AG08395 (cell line): ENCODE measurements around the gene TIMM23B.
"Not testable (repeated sequence)": the region's sequence is repeated elsewhere in the genome, so short reads cannot be mapped to it uniquely, and the experiment has no call there.

Experiments
- DNase-seq: peaks from one replicate; pipeline ENCODE4 v3.0.0; 2012; ENCODE audit warnings: mixed read lengths, low spot score

TIMM23B gene, protein sequence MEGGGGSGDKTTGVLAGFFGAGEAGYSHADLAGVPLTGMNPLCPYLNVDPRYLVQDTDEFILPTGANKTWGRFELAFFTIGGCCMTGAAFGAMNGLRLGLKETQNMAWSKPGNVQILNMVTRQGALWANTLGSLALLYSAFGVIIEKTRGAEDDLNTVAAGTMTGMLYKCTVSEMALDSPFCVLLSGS

DNA sequence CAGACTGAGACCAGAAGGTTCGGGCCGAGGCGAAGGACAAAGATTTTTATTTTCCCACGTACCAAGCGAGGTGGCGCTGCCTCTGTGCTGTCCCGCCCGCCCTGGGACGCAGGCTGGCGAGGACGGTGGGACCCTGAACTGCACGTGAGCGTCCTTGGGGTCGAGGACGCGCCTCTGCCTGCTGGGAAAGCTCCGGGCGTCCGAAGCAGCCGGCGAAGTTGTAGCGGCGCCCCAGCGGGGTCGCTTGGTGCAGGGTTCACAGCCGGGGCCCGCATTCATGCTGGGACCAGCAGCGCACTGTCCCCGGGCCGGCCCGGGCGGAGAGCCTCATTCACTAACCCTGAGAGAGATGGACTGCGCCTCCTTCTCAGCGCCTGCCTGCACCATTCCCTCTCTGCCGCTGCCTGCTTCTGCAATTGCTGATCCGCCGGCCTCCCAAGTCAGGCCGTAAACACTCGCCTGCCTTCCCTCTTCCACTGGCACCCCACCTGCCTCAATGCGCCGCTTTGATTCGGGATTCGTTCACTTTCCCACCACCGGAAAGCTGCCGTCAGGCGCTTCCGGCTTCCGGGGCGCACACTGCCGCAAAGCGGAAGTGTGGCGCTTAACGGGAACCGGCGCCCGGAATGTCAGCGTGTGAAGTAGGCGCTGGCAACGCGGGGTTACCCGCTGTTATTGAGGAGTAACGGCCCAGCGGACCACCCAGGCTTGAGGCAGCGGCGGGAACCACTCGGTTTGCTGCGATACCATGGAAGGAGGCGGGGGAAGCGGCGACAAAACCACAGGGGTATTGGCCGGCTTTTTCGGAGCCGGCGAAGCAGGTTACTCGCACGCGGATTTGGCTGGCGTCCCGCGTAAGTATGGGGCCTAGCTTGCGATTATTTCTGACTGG lies at the start of gene TIMM23B, which contains the start of gene PARG:
TSS of gene TIMM23B (plus strand) at position 607 of the 892 bp plus-strand sequence. CDS start at position 749, 142 bp downstream.
TSS of gene PARG (minus strand) at position 581 of the 892 bp plus-strand sequence. CDS start at position 279, 302 bp downstream.
- peak; percentile 53 for DNase-seq

DNA sequence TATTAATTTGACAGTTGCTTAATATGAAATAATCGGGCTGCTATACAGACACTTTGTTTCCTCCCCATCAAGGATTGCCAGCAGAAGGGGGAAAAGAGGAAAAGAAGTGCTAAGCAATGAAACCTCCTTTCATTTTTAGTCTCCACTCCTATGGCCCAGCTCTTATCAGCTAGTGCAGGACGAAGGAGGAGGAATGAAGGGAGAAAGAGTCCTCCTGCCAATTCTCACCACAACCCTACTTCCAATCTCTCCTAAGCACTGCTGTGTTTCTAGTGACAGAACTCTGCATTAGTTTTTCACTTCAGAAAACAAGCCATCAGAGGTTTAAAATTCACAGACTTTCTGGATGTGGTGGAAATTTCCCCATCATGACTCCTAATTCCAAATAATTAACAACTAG lies 41.9 kb upstream of the TIMM23B start:
- DNase-seq: not testable (repeated sequence)

DNA sequence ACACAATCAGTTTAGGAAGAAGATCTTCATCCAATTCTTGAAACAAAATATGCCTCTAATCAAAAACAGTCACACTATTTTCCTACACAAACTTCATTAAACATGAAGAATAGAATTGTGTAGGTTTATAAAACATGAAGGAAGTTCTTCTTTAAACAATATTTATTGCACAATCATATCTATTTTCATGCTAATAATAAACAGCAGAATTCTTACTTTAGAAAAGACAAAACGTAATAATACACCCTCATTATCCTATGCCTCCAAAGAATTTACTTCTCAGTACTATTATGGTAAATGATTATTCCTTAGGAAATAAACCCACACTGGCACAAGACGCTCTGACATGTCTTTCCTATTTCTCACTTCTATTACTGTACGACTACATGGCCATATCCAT lies 41.4 kb upstream of the TIMM23B start:
- not testable (repeated sequence) for DNase-seq

DNA sequence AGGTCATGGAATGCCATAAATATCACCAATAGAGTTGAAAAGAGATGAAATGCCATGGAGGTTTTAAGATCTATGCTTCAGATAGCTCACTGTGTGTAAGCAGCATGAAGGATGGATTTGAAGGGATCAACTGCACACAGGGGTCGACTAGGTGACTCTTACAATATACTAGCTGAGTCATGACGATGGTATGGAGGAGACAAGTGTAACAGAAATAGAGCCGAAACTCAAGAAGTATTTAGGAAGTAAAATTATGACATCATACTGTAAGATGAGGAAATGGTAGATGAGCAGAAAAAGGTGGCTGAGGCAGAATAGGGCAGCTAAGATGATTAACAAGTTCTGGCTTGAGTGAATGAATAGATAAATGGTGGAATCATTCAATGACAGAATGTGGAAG lies 38.0 kb upstream of the TIMM23B start:
- DNase-seq: not testable (repeated sequence)

DNA sequence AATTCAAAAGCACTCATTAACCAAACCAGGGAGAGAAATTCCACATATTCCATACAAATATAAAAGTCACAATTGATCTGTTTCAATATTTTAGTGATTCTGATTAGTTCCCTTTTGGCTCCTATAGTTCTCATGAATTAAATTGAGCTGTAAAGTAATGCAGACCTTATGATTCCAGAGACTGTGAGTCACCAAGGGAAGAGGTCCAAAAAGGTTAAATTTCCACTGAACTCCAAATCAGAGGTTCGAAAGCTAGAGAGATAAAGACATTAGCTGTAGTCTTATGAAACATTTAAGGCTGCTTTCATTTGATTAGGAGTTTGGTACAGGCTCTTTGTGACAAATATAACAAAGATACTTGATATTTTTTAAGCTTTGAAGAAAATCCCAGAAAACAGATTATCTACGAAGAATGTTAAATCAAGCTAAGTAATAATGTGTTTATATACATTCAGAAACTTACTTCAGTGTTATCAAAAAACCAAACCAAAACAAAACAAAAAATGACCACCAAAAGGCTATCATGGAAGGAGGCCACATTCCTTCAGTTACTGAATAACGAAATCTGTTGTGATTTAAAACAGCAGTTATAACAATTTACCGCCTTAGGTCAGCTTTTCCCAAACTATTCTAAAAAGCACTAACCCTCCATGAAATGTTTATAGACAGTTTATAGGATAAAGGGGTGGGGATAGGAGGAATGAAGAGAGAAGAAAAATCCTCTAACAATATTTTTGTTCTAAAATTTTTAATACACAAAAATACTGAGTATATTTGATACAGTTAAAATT lies 33.4 kb upstream of the TIMM23B start:
- not testable (repeated sequence) for DNase-seq

DNA sequence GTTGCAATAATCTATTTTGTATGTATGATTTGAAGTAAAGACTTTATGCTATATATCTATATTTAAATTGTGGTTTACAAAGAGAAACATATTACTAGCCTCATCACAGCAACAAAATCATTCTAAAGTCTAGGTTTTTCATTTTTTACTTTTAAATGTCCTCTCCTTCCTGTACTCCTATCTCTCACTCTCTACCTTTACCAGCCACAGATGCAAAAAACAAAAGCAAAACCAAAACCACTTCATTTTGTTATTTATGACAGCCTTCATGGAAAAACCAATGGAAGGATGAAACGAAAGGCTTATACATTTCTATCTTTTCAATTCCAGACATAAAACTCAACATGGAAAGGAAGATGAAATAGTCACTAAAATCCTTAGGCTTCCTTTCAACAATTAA lies 31.6 kb upstream of the TIMM23B start:
- DNase-seq: not testable (repeated sequence)

DNA sequence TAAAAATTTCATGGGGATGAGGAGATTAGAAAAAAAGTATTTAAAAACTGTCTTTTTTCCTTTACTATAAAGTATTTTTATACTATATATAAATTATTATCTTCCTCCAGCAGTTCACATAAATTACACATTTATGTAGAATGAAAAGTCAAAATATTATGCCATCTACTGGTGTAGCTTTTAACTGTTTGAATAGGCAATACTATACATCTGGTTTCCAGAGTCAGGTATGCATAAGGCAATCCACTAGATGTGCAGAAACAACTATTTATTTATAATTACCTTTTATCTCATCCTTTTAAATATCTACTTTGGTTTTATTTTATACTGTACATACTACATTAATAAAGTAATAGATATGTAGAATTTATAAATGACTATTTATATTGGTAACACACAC lies 25.4 kb upstream of the TIMM23B start:
- not testable (repeated sequence) for DNase-seq

DNA sequence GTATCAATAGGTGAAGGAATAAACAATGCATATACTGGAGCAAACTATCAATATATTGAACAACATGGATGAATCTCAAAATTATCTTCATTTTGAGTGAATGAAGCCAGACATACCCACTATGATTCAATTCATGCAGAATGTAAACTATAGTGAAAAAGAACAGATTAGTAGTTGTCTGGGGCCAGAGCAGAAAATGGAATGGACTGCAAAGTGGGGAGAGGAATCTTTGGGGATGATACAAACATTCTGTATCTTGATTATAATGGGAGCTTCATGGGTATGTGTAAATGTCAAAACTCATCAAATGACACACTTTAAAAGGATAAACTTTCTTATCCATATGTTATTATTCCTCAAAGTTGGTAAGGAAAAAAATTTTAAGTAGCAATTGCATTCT lies 23.9 kb upstream of the TIMM23B start:
- not testable (repeated sequence) for DNase-seq

DNA sequence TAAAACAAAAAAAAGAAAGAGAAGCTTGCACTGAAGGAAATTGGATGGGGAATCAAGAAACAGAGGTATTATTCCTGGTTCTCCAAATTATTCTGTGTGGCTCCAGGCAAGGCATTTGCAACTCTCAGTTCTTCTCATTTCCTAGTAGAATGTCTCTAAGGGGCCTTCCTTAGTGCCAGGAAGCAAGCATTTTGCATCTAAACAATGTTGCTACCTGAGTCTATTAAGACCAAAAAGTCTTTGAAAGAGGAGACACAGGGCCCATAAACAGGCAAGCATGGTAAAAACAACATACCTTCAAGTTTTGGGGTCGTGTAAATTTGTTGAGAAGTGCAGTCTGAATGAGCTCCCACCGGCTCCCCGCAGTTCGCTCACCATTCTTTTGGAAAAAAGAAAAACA lies 19.8 kb upstream of the TIMM23B start:
- not testable (repeated sequence) for DNase-seq

DNA sequence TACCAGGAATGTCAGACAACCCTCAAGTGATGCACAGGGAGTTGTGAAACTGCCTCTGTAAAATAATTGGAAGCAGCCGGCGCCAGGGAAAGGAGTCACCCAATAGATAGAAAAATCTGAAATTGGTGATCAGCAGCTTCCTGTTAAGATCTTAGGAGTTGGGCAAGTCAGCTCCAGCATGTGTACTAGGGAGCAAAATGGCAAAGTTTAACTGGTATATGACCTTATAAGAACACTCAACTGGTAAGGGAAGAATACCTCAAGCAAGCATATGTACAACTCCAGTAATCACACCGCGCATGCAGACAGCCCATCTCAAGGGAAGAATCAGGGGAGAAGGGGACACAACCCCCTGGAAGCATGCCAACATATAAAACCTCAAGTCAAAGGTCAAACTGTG lies 18.3 kb upstream of the TIMM23B start:
- DNase-seq: not testable (repeated sequence)

DNA sequence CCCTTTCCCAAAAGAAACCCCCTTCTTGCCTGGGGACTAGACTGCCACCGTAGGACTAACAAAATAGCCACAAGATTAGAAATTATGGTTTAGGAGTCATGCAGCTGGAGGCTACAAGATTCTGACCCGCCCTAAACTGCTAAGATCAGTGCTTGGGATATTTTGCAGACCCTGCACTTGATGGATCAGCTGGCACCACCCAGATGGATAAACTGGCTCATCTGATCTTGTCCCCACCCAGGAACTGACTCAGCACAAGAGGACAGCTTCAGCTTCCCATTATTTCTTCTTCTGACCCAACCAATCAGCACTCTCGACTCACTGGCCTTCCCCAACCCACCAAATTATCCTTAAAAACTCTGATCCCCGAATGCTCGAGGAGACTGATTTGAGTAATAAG lies 10.6 kb upstream of the TIMM23B start:
- not testable (repeated sequence) for DNase-seq

DNA sequence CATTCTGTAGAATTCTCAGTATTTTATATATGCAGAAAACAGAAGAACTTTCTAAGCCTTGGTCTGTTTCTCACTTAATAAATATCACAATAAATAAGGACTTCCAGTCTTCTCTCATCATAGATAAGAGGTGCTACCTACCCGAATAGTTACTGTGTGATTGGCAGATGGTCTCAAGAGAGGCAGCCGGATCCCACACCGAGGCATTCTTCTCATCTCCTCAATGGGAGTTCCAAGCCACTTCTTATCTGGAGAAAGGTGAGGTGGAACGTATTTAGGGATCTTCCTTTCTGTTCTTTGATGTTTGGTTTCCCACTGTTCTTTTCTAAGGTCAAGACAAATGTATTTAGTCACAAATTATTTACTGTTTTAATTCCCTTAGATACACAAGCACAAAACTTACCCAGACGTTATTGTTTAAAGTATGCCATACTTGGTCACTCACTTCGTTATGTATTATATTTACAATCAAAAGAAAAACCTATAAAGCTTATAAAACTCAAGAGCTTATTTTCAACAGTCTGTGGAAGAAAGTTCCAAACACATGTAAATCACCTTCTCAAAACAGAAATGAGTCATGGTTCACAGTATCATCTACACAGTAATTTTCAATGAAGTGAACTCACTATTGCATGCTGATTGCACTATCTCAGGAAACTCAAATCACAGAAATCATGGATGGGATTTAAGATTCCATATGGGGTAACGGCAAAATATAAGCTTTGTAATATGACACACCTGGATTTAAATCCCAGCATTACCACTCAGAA lies 9.7 kb upstream of the TIMM23B start:
- DNase-seq: not testable (repeated sequence)

DNA sequence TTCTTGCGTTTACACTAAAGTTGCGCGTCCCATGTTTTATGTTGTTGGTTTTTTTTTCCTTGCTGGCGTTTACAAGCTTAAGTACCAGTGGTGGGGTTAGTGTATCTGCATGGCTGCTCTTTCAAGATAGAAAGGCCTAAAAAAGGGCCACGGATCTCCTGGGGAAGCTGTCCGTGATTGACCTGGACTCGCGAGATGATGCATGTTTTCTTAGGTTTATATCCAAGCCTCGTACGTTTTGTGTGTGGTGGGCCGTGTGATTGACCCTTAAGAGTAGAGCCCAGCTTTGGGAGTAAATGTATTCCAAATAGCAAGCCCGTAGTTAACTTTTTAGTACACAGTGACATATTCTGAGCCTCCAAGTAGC lies 469 bp downstream of the TIMM23B start:
- not testable (repeated sequence) for DNase-seq

DNA sequence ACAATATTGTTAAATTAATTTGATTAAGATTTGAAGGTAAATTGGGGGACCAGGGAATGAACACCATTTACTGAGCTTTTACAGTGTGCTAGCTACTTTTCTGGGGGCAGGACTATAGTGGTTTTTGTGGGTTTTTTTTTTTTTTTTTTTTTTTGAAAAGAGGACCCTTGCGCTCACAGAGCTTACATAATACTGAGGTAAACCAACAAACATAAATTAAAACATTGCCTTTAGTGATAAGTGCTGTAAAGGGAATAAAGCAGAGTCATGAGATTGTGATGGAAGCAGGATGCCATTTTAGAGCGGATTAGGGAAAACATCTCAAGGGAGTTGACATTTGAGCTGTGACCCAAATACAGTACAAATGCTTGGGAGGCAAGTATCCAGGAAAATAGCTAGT lies 1.8 kb downstream of the TIMM23B start:
- not testable (repeated sequence) for DNase-seq

DNA sequence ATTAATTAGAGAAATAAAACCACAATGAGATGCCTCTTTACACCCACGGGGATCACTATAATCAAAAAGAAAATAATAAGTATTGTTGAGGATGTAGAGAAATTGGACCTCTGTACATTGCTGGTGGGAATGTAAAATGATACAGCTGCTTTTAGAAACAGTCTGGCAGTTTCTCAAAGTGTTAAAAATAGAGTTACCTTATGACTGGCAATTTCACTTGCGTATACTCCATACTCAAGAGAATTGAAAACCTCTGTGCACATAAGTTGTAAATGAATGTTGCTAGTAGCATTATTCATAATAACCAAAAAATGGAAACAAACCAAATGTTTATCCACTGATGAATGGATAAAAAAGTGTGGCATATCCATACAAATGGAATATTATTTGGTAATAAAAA lies 6.3 kb downstream of the TIMM23B start:
- DNase-seq: not testable (repeated sequence)

DNA sequence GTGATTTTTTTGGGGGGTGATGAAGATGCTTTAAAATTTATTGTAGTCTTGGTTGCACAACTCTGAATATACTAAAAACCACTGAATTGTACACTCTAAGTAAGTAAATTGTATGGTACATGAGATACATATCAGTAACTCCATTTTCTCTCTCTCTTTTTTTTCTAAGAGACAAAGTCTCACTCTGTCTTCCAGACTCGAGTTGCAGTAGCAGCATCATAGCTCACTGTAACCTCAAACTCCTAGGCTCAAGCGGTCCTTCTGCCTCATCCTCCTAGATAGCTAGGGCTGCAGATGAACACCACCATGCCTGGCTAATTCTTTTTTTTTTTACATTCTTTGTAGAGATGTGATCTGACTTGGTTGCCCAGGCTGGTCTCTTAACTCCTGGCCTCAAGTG lies 6.9 kb downstream of the TIMM23B start:
- not testable (repeated sequence) for DNase-seq

DNA sequence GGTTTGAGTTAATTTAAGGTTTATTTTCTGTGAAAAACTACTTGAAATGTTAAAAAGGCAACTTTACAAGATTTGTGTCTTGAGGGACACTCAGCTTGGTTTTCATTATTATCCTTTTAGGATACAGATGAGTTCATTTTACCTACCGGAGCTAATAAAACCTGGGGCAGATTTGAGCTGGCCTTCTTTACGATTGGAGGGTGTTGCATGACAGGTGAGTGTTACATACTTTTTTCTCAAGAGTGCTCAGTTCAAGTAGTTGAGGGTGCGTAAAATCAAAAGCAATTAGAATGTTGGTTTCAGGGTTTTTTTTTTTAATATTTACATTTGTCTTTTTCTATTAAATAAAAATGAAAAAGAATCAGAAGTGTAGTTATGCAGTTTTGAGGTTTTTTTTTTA lies 10.2 kb downstream of the TIMM23B start:
- not testable (repeated sequence) for DNase-seq

DNA sequence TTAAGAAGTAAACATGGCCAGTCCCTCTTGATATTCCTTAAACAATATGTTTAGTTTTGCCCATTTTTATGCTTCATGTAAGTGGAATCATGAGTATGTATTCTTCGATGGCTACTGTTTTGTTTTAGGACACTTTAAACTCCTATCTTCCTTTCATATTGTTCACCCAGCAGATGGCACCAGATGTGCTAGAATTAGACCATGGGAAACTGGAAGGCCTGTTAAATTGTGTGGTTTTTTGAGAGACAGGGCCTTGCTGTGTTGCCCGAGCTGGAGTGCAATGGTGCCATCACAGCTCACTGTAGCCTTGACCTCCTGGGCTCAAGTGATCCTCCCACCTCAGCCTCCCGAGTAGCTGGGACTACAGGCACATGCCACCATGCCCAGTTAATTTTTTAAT lies 11.3 kb downstream of the TIMM23B start:
- DNase-seq: not testable (repeated sequence)

DNA sequence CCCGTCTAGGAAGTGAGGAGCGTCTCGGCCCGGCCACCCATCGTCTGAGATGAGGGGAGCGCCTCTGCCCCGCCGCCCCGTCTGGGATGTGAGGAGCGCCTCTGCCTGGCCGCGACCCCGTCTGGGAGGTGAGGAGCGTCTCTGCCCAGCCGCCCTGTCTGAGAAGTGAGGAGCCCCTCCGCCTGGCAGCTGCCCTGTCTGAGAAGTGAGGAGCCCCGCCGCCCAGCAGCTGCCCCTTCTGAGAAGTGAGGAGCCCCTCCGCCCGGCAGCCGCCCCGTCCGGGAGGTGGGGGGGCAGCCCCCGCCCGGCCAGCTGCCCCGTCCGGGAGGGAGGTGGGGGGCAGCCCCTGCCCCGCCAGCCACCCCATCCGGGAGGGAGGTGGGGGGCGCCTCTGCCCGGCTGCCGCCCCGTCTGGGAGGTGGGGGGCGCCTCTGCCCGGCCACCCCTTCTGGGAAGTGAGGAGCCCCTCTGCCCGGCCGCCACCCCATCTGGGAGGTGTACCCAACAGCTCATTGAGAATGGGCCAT lies 28.5 kb downstream of the TIMM23B start:
- not testable (repeated sequence) for DNase-seq

DNA sequence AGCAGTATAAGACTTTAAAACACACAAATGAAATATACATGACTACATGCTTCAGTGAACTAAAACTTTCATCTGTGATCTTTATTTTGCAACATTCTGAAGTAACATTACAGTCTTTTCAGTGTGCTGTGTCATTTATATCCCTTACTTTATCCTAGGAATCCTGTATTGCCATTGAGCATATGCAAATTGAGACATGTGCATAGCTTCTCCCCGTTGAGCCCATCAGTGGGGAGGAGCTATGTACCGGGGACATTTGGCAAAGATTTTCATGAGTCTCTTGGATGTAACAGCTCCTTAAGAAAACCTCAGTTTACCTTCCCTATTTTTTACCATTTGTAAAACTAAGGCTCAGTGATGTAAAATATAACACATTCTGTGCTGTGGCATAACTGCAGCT lies 29.6 kb downstream of the TIMM23B start:
- not testable (repeated sequence) for DNase-seq

DNA sequence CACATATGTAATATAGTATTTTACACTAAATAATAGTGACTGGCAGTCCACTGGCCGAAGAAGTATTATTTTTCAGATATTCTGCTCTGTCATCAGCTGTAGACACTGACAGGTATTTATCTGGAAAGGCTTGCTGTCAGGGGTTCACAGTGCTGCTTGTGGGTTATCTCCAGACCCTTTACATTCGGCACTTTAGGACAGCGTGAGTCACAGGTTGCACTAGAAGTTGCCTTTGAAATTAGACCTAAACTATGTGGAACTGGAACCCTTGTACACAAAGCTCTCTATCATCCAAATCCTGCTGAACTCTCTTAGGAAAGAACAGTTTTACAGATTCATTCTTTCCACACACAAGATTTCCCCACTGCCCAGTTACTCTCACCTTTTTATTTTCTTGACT lies 30.2 kb downstream of the TIMM23B start:
- DNase-seq: not testable (repeated sequence)
